ENCODE results near the gene NUB1. TPM values are rescaled to one million over a fixed set of nuclear protein-coding genes. Genes with fewer than 3 reads are reported as not detected.

NUB1 gene
- total RNA-seq, 1 donor from 2014 or later: 47.5 TPM

DNA sequence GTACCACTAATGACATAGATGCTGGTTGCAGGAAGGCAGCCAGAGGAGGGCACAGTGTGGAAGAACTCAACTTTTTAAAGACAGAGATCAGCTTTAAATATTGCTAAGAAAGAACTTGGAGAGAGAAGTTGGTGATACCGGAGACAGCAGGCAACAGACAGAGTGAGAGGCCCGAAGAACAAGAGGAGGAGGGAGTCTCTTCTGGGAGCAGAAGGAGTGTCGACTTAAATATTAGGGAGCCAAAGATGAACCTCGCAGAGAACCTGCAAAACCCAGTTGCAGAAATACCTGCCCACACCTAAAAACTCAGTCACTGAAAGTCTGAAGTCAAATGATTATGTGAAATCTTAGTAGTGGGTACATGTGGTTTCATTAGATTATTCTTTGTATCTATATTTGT is 71.6 kb downstream of the NUB1 start:
- DNase-seq (no peak), ATAC-seq (ENCODE audit: low read depth) (no peak)
- intact Hi-C loops (cut with micrococcal nuclease): no loop called here
- H3K27ac Mint-ChIP-seq: no peak overlapping the region
- H3K36me3 Mint-ChIP-seq (ENCODE audit: low read depth): no peaks in the 10 kb centered on the region
- peaks cover 25% of the 10 kb centered on the region for H3K4me1 Mint-ChIP-seq
- peaks cover 49% of the 10 kb centered on the region for H3K27me3 Mint-ChIP-seq
- H3K4me3 Mint-ChIP-seq: no peak overlapping the region
- H3K9me3 Mint-ChIP-seq: peaks cover 2% of the 10 kb centered on the region
- TF ChIP-seq, protein P1, sequence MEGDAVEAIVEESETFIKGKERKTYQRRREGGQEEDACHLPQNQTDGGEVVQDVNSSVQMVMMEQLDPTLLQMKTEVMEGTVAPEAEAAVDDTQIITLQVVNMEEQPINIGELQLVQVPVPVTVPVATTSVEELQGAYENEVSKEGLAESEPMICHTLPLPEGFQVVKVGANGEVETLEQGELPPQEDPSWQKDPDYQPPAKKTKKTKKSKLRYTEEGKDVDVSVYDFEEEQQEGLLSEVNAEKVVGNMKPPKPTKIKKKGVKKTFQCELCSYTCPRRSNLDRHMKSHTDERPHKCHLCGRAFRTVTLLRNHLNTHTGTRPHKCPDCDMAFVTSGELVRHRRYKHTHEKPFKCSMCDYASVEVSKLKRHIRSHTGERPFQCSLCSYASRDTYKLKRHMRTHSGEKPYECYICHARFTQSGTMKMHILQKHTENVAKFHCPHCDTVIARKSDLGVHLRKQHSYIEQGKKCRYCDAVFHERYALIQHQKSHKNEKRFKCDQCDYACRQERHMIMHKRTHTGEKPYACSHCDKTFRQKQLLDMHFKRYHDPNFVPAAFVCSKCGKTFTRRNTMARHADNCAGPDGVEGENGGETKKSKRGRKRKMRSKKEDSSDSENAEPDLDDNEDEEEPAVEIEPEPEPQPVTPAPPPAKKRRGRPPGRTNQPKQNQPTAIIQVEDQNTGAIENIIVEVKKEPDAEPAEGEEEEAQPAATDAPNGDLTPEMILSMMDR (IDR thresholded peaks at IDR 0.05): no peak
- CTCF ChIA-PET: no interaction called here
- POLR2A ChIA-PET: no interaction called here

DNA sequence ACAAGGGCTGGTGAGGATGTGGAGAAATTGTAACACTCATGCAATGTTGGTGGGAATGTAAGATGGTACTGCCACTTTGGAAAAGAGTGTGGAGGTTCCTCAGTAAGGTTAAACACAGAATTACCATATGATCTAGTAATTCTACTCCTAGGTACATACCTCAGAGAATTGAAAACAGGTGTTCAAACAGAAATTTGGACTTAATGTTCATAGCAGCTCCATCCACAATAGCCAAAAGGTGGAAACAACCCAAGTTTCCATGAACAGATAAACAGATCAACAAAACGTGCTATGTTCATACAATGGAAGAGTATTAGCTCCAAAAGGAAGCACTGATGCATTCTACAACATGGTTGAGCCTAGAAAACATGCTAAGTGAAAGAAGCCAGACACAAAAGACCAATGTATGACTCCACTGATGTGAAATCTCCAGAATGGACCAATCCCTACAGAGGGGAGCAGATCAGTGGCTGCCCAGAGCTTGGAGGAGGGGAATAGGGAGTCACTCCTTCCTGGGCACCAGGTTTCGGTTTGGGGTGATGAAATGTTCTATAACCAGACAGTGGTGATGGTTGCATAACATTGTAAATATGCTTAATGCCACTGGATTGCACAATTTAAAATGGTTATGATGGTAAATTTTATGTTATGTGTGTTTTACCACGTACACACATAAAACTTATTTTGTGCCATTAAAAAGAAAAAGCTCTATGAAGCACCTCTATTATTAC is 73.9 kb downstream of the NUB1 start:
- POLR2A ChIA-PET: no interaction called here
- intact Hi-C loops (cut with micrococcal nuclease): no loop called here
- peaks cover 48% of the 10 kb centered on the region for H3K27me3 Mint-ChIP-seq
- no peak overlapping the region for H3K27ac Mint-ChIP-seq
- peaks cover 4% of the 10 kb centered on the region for H3K36me3 Mint-ChIP-seq (ENCODE audit: low read depth)
- CTCF ChIA-PET: no interaction called here
- H3K9me3 Mint-ChIP-seq: peaks cover 11% of the 10 kb centered on the region
- no peak for DNase-seq
- no peak overlapping the region for H3K4me3 Mint-ChIP-seq
- H3K4me1 Mint-ChIP-seq: peaks cover 13% of the 10 kb centered on the region
- TF ChIP-seq, protein P1 (IDR thresholded peaks at IDR 0.05): no peak
- ATAC-seq (ENCODE audit: low read depth): no peak

DNA sequence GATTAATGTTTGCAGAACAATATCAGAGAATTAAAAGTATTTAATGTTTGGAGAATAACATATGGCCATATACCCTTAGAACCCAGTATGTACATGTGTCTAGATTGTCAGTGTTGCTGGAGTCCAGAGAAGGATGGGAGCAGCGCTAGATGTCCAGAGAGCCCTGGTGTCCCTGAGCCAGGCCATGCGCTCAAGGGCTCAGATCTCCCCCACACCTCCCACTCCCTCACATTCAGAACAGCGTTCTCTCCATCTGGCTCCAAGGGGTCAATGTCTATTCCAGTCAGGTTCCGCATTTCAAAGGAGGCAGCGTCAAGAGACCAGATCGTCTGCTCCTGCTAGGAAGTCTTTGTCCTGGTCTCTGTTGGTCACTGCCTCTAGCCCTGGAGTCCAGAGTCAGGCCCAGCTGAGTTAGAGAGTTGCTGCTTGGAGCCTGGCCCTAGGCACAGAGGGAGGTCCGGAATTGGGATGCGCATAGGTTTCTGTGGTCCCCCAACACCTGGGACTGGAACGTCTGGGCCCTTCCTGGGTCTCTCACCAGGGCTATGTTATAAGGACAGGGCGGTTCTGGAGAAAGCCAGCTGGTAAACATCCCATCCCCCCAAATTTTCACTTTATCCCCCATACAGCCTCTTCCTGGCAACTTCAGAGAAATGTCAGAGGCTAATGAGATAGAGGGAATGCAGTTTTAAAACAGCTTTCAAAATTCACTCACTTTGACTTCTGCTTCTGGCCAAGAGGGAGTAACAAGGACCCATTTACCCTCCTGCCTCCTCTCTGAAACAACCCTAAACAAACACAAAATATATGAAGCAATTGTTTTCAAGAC is 74.7 kb downstream of the NUB1 start:
- Mint-ChIP-seq H3K27ac (no peak overlapping the region), H3K9me3 (peaks cover 16% of the 10 kb centered on the region), H3K4me3 (no peak overlapping the region), H3K36me3 (ENCODE audit: low read depth) (peaks cover 4% of the 10 kb centered on the region), H3K27me3 (peaks cover 42% of the 10 kb centered on the region), H3K4me1 (peaks cover 5% of the 10 kb centered on the region)
- no peak for ATAC-seq (ENCODE audit: low read depth)
- TF ChIP-seq, protein P1 (IDR thresholded peaks at IDR 0.05): no peak
- ChIA-PET POLR2A (no interaction called here), CTCF (no interaction called here)
- intact Hi-C loops (cut with micrococcal nuclease): no loop called here
- DNase-seq: no peak

DNA sequence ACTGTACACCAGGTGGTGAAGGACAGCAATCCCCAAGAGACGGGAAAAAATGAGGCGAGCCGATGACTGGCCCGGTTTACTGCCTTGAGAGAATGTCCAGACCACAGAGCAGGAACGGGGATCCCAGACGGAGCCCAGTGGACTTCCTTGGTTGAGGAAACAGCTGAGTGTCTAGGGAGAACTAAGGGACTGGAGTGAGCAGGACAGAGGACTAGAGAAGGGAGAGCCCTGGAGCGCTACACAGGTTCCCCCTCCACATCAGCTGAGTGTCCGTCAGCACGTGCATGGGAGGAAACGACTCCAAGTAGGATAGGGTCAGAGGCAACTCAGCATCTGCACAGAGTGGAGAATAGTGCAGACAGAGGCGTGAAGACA is 75.3 kb downstream of the NUB1 start:
- Mint-ChIP-seq H3K27ac (no peak overlapping the region), H3K4me1 (no peaks in the 10 kb centered on the region), H3K27me3 (peaks cover 40% of the 10 kb centered on the region), H3K36me3 (ENCODE audit: low read depth) (peaks cover 4% of the 10 kb centered on the region), H3K9me3 (peaks cover 20% of the 10 kb centered on the region), H3K4me3 (no peak overlapping the region)
- ChIA-PET CTCF (no interaction called here), POLR2A (no interaction called here)
- TF ChIP-seq, protein P1 (IDR thresholded peaks at IDR 0.05): no peak
- intact Hi-C loops (cut with micrococcal nuclease): no loop called here
- ATAC-seq (ENCODE audit: low read depth) (no peak), DNase-seq (no peak)

DNA sequence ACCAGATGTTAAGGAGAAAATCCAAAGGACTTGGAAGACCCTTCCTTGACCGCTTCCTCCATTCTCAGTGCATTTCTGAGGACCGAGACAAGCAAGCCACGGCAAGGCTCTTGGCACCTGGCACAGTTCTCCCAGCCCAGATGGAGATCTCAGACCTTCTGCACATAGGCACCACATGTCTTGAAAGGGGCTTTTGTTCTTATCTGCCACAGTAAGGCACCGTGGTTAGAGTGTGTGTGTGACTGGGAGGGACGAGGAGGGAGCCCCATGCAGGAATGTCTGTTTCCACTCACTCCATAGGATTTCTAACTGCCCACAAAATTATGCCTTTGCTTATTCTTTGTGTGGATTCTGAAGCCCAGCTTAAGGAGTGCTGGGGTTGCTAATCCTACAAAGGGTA is 78.5 kb downstream of the NUB1 start:
- H3K4me3 Mint-ChIP-seq: no peak overlapping the region

More for the DNA sequence above, 78.5 kb downstream of the NUB1 start:
- POLR2A ChIA-PET: no interaction called here
- H3K36me3 Mint-ChIP-seq (ENCODE audit: low read depth): peaks cover 4% of the 10 kb centered on the region
- H3K27ac Mint-ChIP-seq: no peak overlapping the region
- ATAC-seq (ENCODE audit: low read depth) (no peak), DNase-seq (no peak)
- TF ChIP-seq, protein P1 (IDR thresholded peaks at IDR 0.05): no peak
- H3K4me1 Mint-ChIP-seq: no peaks in the 10 kb centered on the region
- intact Hi-C loops (cut with micrococcal nuclease): no loop called here
- peaks cover 23% of the 10 kb centered on the region for H3K27me3 Mint-ChIP-seq
- CTCF ChIA-PET: no interaction called here
- peaks cover 25% of the 10 kb centered on the region for H3K9me3 Mint-ChIP-seq
